Stimulated activated CD8-positive, alpha-beta memory T cell treated with anti-CD3 and anti-CD28 coated beads, Interleukin-12 subunit alpha, Interleukin-12 subunit beta, amount 100 ng/mL, for 1 hour (primary cell): ENCODE data around the gene GP1BA.

ENCODE experiments used
- DNase-seq: peaks from one replicate; pipeline ENCODE4 v3.0.0-alpha.2; 2020; ENCODE audit warnings: low read depth

Gene GP1BA

GRCh38 chr17:4938688-4939545 is 6.8 kb downstream of the GP1BA start:
- DNase-seq: no peak

GRCh38 chr17:4939546-4939795 is 7.4 kb downstream of the GP1BA start:
- no peak for DNase-seq

DNA sequence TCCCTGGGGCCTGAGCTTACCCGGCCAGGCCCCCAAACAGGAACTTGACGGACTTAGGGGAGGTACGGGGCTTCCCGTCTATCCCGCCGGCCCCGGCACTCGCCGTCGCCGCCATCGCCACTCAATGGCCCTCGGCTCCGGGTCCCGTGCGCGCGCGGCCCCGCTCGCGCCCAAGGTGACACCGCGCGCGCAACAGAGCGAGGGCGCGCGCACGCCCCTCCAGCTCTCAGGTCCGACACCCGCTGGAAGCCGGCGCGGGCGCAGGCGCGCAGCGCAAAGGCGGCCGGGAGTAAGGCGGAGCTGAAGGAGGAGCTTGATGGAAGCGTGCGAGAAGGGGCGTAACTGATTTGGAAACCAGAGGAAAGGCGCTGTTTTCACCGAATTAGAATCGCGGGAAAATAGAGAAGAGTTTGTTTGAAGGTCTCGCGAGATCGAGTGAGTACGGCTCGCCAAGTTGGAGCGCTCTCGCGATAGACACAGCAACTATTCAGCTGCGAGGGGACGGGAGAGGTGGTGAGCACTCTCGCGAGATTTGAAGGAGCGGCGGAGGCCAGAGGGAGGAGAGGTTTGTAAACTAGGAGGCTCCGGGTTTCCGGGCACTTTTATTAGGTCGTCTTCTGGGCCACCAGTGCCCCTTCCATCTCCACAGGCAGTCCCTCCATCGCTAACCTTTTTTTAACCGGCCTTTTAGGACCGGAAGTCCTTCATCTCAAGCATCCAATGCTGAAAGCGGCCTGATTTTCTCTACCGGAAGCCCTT is 7.9 kb downstream of the GP1BA start, which contains the start of the genes RNF167 and SLC25A11:
Gene RNF167, plus strand, starts transcription at position 473 of the 759 bp plus-strand sequence. CDS start 642 bp downstream, outside the sequence.
Gene SLC25A11, minus strand, starts transcription at position 251 of the 759 bp plus-strand sequence. Its CDS starts 136 bp downstream, at position 115.
- peak; percentile 92 for DNase-seq

- no peak for DNase-seq
Measured at GRCh38 chr17:4940555-4941318, 8.7 kb downstream of the GP1BA start.

DNA sequence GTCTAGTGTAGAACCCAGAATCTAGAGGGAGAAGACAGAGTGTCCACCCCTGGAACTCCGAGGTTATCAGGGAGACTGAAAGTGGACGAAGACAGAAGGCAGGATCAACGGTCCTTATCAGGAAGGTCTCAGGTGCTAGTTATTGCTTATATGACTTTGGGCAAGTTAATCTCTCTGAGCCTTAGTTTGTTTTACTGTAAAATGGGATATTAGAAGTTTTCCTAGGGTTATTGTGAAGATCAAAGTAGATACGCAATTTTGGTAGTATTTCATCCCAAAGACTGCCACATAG is 9.2 kb downstream of the GP1BA start:
- DNase-seq: no peak

GRCh38 chr17:4942760-4943508 is 10.9 kb downstream of the GP1BA start:
- no peak for DNase-seq

DNA sequence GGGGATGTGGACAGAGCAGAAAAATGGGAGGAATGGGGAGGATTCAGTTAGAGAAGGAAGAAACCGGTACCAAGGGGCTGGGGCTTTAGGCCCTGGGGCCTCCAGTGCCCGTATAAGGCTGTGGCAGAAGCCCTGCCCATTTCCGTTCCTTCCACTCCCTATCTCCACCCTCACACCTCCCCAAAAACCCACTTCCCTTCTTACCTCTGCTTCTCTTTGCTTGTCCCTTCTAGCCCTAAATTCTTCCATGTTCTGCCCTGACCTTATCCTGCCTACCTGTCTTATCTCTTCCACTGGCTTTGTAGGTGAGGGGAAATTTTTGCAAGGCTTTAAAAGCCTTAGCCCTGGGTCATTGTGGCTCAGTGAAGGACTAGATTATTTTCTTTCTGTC is 12.1 kb downstream of the GP1BA start:
- DNase-seq: no peak

DNA sequence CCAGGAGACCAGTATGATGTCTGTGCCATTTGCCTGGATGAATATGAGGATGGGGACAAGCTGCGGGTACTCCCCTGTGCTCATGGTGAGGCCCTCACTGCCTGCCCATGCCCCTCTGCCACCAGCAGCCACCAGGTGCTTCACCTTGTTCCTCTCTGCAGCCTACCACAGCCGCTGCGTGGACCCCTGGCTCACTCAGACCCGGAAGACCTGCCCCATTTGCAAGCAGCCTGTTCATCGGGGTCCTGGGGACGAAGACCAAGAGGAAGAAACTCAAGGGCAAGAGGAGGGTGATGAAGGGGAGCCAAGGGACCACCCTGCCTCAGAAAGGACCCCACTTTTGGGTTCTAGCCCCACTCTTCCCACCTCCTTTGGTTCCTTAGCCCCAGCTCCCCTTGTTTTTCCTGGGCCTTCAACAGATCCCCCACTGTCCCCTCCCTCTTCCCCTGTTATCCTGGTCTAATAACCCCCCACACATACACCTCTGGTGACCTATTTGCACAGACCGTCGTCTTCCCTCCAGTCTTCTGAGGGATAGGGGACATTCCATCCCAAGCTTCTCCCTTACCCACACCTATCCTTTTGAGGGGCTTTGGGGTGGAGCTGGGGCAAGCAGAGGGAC is 12.6 kb downstream of the GP1BA start:
- no peak for DNase-seq

GRCh38 chr17:4945176-4945943 is 13.3 kb downstream of the GP1BA start:
- DNase-seq: peak; percentile 69

DNA sequence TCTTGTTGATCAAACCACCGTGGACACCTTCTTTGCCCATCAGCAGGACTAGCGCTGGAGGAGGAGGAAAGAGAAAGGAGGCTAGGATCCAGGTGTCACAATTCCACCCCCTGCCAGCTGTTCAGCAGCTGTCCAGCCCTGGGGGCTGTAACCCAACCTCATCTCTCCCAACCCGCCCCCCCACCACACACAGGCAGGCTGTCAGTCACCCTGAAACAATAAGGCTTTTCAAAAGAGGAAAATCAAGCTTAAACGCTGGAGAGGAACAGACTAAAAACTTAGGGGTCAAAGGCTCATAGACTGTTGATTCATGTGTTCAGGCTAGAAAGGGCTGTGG is 13.8 kb downstream of the GP1BA start:
- no peak for DNase-seq

- no peak for DNase-seq
Measured at GRCh38 chr17:4946312-4946976, 14.4 kb downstream of the GP1BA start.

DNA sequence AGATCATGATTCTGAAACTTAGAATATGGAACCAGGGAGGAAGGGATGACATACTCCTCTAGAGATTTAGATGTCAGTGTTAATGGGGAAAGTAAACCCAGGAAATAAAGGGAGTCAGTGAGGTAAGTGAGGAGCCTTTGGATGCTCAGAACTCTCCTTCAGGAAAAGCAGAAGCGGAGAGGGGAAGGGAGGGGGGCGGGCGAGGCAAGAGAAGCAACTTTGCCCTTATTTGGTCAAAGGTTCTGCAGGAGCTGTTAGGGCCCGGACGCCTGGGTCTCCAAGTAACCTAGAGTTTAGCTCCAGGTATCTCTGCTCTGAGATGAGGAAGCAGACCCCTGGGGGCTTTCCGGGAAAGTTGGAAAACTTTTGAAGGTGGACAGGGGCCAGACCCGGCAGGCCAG is 14.9 kb downstream of the GP1BA start:
- no peak for DNase-seq

DNA sequence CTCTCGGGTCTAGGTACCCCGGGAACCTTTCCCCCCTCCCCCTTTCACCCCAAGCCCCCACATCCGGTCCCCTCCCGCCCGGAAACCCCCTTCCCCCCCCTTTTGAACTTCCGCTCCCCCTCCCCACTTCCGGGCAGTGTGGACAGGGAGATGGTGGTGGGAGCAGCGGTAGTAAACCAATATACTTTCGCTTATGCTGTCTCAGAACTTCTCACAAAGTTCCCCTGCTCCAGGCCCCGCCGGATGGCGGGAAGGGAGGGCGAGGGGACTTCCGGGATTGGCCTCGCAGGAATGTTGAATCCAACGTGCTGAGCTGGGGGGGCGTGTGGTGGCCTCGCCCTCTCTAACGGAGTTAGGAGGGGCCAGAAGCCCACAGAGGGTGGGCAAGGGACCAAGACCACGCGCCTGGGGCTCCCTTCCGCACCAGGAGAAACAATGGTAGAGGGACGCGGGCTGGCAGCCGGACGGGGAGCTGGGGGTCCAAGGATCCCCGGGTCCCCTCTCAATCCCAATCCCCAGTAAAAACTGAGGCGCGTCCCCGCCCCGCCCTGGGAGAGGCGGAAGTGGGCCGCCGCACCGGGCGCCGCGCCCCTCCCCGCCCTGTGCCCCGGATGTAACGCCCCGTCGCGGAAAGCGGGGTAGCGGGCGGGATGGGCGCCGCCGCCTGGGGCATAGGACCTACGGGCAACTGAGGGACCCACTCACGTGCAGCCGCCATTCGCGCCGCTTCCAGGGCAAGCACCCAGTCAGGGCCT is 15.5 kb downstream of the GP1BA start:
- peak; percentile 49 for DNase-seq

- DNase-seq: peak; percentile 86
Measured at GRCh38 chr17:4948166-4948930, 16.3 kb downstream of the GP1BA start, which contains the start of gene PFN1. PFN1 (minus strand) TSS chr17:4948530; CDS start chr17:4948394, 136 bp downstream.

GRCh38 chr17:4948931-4949320 is 16.8 kb downstream of the GP1BA start:
- peak; percentile 50 for DNase-seq

DNA sequence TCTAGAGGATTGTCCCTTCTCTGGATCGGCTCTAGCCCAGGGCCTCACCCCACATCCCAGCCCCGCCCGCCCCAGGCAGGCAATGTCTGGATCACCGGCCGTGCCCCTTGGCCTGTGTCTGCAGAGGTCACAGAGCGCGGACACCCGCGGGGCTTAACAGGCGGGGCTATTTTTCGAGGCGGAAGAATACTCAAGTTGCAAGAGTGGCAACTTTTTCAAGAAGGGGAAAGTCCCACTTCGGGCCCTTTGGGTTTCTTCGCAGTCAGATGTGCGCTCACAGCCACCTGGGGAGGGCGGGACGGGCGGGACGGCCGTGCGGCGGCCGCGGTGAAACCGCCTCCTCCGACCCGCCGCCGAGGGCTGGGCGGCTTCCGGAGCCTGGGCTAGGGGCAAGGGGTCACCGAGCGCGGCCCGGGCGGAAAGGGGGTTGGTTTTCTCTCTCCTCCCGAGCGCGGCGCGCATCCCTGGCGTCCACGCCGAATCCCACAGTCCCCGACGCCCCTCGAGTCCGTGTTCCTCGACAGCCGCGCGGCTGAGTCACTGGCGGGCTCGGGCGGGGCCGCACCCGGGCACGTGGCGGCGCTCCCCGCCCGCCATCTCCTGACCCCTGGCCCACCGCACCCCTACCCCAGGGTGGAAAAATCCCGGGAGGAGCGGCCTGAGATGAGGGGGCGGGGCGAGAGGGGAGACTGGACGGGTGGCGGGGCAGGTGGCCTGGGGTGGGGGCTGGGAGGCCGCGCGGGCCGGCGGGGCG is 17.4 kb downstream of the GP1BA start:
- peak; percentile 60 for DNase-seq

DNA sequence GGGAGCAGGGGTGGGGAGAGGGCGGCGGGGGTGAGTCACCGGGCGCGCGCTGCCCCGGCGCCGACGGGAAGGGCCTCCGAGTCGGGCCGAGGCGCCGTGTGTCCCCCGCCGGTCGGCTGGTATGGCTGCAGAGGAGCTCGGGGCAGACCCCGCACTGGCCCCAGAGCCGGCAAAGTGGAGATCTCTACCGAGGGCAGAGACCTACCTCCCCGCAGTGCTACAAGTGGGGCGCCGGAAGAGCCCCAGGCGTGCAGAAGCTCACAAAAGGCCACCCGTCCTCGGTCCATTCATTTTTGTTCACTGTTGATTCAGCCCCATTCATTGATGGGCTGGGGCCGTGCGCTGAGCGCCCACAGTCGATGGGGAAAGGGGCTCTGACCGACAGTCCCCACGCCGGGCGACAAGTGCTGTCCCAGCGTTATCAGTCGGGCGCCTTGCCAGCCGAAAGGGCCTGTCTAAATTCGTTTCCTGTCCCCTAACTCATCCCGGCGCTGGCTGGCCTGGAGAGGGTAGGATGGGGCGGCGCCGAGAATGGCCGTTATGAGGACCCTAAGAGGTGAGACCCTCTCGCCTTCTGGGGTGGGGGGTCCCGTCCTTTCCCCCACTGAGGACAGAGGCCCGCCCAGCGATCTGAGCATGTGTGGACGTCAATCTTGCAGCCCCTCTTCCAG is 18.1 kb downstream of the GP1BA start:
- DNase-seq: no peak
